Measurements from ENCODE around the gene CBFA2T3.

Gene CBFA2T3

DNA sequence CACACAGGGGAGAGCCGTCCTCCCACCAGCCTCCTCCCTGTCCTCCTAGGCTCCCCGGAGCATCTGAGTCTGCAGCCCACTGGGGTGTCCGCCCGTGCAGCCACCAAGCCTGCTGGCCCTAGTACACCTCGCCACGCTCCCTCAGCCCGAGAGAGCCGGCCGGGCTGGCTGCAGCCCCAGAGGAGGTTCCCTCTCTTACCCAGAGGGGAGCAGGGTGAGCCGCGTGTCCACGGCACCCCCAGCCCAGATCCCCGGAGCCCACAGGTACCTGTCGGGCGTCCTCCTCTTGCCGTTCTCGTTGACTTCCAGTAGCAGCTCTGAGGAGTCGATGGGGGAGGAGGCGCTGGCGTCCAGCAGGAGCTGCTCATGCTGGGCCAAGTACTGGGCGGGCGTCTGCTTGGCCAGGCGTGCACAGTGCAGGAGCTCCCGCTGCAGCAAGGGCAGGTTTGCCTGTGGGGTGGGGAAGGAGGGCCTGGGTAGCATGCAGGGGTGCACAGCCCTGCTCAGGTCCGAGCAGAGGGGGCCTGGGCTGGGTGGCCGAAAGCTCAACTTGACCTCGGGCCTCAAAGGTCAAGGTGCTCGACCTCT lies 91.2 kb downstream of the CBFA2T3 start:
- no peak for DNase-seq

DNA sequence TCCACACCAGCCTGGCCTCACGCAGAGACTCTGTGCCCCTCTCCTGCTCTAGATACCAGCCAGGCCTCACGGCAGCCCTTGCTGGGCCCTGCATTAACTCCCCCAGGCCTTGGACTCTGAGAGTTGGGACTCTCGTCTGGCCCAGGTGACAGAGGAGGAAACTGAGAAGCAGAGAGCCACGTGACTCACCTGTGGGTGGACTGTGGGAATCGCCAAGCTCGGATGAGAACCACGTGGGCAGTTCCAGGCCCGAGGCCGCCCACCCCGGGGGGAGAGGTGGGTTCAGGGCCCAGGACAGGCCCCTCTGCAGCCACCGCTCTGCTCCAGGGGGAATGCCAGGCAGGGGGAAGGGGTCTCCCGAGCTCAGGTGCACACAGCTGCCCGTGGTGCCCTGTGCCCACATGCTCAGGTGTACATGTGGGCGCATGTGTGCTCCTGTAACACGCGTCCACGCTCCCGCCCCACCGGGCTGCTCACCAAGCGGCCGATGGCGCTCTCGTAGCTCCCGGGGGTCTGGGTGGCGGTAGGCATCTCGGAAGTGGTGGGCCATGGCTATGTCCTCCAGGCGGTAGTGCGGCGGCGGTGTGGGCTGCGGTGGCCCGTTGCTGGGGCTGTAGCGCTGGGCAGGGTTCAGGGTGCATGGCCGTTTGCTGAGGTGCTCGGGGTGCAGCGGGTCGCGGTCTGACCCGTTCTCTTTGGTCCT lies 92.3 kb downstream of the CBFA2T3 start:
- DNase-seq = no peak

DNA sequence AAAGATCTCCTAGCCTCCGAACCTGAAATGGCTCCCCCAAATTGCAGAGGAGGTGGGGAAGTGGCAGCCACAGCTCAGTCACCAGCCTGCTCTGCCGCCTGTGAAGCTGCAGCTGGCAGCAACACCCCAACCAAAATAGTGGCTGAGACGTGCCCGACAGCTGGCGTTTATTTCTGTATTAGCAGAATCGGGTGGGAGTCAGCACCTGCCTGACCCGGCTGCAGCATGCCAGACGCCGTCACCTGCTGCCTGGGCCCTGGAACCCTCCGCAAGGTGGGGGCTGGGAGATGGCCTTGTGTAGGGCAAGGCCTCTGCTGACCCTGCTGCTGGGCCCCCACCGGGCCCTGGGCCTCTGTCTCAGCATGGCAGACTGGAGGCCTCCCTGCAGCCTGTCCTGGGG lies 93.1 kb downstream of the CBFA2T3 start:
- DNase-seq = no peak

DNA sequence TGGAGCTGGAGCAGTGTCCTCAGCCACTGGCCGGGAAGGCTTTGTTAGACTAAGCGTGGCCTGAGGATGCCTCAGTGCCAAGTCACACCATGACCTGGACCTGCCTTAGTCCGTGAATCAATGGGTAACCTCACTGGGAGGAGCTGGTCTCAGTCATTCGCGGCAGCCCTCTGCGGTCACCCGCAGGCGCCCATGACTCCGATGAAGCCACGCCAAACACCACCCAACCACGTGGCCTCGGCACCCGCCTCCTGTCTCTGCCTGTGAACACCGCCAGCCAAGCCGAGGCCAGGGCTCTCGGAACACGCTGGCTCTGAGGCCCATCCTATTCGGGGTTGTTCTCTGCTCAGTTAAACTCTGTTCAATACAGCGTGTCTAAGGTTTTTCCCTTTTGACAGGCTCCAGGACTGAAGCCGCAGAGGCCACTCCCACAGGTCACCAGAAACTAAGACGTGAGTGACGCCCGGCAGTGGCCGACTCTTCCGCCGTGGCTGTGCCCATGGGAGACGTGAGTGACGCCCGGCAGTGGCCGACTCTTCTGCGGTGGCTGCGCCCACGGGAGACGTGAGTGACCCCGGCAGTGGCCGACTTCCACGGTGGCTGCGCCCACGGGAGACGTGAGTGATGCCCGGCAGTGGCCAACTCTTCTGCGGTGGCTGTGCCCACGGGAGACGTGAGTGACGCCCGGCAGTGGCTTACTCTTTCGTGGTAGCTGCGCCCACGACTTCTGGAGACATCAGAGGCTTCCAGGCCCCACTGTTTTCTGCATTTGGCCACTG lies 93.7 kb downstream of the CBFA2T3 start:
- no peak for DNase-seq

DNA sequence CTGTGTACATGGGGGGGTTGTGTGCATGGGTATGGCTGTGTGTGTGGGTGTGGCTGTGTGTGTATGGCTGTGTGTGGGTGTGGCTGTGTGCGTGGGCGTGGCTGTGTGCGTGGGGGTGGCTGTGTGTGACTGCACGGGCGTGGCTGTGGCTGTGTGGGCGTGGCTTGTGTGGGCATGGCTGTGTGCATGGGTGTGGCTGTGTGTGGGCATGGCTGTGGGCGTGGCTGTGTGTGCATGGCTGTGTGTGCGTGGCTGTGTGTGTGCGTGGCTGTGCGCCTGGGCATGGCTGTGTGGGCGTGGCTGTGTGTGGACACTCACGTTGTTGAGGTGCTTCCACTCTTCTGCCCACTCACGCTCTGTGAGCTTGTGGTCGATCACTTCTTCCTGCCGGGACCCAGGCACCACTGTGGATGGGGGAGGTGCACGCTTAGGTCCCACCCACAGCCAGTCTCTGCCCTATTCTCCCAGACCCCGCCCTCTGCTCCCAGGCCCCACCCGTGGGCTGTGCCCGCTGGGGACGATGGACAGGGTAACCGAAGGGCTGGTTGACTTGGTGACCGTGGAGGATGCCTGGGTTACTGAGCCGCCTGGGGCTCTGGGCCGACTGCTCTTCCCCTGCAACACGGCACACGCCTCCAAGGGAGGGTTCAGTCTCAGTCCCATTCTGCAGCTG lies 94.5 kb downstream of the CBFA2T3 start:
- no peak for DNase-seq

DNA sequence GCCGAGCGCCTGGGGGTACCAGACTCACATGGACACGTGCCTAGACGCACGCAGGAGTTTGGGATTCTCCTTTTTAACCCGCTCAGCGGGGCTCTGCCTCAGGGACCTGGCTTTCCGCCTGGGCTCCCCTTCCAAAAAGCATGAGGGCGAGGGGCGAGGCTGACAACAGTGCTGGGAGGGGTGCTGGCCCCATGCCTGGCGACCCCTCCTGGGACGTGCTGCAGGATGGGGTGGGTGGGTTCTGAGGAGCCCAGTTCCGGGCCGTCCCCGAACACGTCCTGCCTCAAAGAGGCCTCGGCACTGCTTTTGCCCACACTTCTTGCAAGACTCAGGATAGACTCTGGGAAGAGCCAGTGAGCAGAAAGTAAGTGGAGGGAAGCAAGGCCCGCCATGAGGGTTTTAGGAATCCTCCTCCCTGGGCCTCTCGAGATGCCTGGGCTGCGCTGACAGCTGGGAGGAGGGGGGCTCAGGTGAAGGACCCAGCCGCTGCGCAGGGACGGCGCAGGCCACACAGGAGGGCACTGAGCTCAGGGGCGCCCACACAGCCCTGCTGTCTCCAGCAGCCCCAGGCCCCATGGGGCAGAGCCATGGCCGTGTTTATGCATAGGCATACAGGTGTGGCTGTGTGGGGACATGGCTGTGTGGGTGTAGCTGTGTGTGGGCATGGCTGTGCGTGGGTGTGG lies 95.2 kb downstream of the CBFA2T3 start:
- DNase-seq = no peak

DNA sequence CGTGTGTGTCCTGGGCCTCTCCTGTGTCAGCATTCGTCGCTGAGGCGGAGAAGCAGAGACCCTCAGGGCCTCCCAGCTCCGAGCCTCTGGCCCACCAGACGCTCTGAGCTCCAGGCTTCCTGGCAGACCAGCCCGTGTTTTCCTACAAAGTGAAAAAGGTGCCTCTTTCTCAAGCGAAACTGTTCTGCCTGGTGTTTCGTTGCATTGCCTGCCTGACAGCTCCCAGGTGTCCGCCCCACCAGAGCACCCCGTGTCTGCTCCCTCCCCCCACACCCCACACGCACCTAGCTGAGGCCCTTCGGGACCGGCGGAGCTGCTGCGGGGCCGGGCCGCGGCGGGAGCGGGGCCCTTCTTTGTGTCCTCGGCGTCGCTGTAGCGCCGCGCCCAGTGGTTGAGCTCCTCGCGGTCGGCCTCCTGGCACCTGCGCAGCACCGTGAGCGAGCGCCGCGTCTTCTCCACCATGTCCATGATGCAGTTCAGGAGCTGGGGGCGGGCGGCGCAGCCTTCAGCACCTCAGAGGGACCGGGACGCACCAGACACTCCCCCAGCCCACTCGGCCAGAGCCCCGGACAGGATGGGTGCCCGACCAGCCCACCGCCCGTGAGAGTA lies 95.9 kb downstream of the CBFA2T3 start:
- DNase-seq = no peak

DNA sequence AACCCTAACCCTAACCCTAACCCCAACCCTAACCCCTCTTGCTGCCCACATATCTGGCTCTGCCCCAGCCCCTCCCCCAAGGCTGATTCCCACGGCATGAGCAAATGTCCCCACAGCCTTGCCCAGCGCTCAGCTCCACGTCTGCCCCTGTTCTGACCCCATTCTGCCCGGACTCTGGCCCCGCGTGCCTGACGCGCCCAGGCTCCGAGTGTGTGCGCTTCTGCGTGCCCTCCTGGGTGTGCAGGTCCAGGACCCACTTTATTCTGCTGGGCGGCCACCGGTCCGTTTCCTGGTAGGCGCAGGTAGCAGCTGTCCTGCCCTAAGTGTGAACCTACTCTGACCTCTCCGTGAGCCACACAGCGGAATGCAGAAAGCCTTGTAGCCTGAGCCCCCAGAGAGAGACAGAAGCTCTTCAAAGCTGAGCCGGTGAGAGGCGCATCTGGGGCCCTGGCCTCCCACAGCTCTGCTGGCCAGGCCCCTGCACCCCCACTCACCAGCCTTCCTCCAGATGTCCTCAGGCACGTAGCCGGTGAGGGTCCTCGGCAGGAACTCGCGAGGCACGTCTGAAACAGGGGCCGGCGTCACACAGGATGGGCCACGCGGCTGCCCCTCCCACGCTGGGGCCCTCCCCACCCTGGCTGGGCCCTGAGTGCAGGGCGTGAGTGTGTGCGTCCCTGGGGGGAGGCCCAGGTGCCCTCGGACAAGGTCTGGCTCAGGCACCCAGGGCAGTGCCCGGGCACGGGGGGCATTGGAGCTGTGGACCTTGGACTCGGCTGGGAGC lies 96.6 kb downstream of the CBFA2T3 start:
- no peak for DNase-seq

DNA sequence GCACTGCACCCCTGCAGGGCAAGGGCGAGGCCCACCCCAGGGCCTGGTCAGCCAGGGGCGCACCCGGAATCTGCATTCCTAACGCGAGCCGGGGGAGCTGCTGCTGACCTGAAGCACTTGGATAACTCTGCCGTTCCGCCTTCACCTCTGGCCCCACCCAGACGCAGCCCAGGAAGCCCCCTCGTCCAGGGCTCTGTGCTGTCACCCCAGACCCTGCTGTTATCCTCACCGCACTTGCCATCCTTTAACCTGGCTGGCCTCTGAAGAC lies 97.3 kb downstream of the CBFA2T3 start:
- no peak for DNase-seq

DNA sequence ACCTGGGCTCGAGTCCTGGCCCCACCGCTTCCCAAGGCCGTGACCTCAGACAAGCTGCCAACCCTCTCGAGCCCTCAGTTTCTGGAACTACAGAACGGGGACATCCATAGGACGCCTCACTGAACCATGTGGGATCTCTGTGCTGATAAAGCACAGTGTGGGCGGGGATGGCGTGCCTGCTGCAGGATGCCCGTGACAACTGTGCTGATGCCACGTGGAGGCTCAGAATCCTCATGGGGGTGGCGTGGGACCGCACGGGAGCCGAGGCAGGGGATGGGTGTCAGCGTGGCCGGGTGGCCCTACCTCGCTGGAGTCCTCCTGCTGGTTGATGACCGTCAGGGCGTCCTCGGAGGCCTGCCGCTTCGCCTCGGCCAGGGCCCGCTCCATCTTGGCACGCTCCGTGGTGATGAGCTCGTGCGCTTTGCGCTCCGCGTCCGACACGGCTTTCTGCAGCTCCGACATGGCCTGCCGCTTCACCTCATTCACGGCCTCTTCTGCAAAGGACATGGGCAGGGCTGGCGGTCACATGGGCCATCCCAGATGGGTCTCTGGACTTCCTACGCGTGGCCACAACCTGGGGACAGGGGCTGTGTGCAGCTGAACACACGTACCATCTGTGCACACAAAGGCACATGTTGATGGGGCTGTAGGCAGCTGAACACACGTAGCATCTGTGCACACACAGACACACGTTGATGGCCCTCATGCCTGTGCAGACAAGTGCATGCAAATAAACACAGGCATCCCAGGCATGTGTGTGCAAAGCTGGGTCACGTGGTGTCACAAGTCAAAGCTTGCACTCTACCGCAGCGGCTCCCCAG lies 97.8 kb downstream of the CBFA2T3 start:
- DNase-seq = no peak

DNA sequence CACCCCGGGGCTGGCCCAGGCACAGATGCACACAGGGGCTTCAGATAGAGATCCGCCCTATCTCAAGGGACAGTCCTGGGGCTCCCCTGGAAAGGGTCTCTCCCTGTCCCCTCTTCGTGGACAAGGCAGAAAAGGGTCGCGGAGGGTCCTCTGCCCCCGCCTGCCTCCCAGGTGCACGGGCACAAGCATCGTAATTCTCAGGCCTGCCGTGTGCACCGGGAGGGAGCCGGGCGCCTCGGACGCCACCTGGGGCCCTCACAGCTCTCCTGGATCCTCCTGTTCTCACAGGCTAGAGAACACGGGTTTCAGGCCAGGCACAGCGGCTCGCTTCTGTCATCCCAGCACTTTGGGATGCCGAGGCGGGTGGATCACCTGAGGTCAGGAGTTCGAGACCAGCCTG lies 98.7 kb downstream of the CBFA2T3 start:
- DNase-seq = no peak

DNA sequence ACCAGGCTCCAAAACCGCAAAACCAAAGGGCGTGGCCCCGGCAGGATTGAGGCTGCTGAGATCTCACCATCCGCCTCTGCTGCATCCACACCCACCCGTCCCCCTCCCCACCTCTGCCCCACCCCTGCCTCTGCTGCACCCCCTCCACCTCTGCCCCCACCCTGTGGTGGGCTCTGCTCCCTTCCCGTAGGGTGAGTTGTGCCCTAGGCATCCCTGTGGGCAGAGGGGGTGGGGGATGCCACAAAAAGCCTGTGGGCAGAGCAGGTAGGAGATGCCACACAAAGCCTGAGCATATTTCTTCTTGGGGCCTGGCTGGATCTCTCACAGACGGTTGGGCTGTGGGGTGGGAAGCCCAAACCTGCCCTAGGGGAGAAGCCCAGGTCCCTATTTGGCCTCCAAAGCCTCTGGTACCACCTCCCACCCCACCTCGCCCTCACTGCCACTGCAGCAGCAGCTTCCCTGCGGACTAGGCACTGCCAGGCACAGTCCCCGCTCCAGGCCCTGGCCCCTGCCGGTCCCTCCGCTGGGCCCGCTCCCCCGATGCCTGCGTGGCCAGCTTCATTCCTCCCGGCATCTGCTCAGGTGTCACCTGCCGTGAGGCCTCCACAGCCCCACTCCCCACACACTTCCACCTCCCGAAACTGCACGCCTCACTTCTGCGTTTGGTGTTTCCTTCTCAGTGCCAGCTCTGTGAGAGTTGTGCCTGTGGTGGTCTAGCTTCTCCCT lies 99.3 kb downstream of the CBFA2T3 start:
- no peak for DNase-seq

DNA sequence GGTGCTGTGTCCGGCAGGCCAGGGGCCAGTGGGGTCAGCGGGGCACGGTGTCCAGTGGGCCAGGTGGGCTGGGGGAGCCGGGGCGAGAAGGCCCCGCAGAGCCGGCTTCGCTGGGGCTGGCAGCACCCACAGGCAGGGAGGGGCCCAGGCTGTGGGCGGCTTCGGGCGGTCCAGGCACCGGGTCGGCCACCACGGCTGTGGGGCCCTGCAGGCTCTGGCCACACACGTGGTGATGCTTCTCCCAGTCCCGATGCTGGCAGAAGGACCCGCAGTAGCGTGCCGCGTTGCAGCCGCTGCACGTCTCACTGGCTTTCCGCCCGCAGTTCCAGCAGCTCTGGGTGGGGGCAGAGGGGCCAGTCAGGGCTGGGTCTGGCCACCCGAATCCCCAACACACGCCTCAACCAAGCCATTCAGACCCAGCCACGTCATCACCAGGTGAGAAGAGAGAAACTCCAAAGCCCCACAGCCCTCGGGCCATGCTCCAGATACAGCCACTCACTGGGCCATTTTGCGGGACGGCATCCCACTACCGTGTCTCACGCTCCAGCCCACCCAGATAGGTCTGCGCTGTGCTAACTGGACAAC lies 100.0 kb downstream of the CBFA2T3 start:
- no peak for DNase-seq

DNA sequence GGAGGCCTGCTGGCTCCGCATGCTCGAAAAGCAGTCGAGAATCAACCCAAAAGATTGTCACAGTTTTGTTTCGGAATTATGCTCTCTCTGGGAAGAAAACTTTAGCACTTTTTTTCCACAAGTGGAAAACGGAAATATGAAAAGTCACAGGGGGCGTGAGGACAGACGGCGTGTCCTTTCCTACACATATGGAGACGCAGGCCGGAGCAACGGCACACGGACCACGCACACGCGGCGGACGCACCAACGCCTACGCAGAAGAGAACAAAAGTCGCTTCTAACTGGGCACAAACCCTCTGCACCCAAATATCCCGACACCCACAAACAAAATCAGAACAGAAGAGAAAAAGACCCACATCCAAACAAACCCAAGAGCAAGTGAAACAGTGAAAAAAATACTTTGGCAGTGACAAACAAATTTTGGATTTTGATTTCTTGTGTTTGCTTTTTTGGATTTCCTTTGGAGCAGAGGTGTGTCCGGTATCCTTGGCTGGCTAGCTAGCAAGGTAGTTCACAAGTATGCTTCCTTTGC lies 101.2 kb downstream of the CBFA2T3 start:
- DNase-seq = no peak

DNA sequence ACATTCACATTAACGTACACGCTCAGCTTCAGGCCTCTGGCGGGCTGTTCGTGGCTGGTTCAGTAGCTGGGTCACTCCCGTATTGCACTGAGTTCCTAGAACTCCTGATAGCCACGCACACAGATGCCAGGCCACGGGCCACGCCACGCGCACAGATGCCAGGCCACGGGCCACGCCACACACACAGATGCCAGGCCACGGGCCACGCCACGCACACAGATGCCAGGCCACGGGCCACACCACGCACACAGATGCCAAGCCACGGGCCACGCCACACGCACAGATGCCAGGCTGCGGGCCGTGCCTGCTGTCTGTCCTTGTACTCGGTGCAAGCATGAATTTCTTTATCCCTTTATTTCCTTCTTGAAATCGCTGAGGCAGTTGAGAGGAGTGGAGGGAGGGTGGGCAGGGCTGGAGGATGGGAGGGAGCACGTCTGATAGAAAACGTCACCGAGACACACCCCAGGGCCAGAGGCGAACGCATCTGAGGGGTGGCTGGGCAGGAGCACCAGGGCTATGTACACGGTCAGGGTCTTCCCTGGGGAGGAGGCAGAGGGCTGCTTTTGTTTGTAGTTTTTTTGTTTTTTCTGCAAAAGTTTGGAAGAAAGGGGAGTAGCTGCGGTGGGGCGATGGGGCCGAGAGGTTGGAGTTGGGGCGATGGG lies 101.9 kb downstream of the CBFA2T3 start:
- no peak for DNase-seq

DNA sequence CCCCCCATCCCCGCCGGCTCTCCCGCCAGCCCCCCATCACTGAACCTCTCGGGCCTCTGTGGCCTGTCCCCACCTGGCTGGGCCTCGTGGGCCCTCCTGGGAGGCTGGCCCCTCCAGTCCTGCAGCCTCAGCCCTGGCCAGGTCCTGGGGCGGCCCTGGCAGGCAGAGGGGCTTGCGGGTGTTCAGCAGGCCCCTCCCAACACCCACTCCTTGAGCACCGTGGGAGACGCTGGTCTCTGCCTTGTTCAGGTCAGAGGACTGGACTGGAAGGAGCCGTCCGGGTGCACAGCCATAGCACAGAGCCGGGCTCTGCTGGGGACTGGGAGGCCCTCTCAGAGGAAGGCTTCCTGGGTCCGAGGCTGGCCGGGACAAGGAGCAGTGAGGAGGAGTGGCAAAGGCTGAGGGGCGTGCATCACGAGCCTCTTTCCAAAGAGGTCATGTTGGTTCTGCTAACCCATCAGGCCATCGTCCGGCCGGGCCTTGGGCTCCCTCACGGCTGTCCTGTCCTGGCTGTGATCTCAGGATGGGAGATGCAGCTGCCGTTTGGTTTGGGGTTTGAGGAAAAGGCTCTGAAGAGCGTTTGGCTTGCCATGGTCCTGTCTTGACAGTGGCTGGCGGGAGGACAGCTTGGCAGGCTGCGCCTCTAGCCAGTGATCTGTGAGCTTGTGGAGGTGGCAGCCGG lies 104.2 kb downstream of the CBFA2T3 start:
- no peak for DNase-seq

DNA sequence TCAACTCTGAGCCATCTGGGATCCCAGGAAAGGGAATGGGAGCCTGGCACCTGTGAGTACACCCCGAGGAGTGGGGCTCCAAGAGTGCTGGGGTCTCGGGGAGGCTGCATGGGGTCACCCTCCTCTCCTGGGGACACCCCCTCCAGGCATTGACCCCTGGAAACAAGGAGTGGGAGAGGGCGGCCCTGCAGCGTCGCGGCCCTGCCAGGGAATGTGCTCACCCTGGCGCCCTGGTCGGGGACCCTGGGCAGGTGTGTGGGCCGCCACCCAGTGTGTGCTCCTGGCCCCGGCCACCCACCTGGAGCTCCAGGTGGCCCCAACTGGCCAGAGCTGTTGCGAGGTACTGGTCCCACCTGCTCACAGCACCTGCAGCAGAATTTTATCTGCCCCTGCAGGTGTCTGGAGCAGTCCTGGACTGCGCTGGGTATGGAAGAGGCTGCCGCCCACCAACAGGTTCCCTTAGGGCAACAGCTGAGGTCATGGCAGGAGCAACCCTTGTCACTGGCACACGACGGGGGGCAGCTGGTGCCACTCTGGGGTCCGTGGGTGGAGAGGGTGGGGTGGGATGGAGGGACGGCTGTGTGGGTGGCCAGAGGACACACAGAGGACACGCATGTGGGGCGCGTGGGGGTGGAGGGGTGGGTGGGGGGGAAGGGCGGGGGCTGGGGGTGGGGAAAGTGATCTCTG lies 105.1 kb downstream of the CBFA2T3 start:
- DNase-seq = no peak

DNA sequence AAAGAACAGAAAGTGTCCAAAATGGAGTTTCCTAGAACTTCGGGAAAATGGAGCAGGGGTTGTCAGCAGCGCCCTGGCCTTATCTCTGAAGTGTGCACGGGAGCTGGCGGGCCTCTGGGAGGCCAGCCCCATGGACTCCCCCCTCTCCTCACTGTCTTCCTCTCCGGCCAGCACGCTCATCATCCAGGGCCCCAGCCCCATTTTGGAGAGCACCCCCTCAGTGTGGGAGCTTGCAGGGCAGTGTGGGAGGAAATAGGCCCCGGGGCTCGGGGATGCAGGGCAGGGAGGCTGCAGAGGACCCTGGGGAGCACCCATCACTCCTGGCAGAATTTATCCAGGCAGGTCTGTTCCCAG lies 105.7 kb downstream of the CBFA2T3 start:
- DNase-seq = no peak

All from NCI-H1417 treated with DMSO at 0.1 percent for 48 hours (cell line).